H1 (cell line): Measurements from ENCODE around the gene LIG3. TPM values are rescaled to one million over a fixed set of nuclear protein-coding genes. Genes with fewer than 3 reads are reported as not detected.

Source experiments
- CTCF ChIA-PET: fragments of 300-600 bp; sonication (Branson Sonifier 250); formaldehyde crosslinking; loops from one replicate; lab custom pipeline; 2021; ENCODE audit not compliant: partially characterized antibody; lab: Charles Lee
- POLR2A ChIA-PET: fragments of 300-600 bp; sonication (Branson Sonifier 250); formaldehyde crosslinking; loops from one replicate; lab custom pipeline; 2021; ENCODE audit warnings: inconsistent platforms; ENCODE audit not compliant: partially characterized antibody; lab: Charles Lee
- DNase-seq, 2 experiments: peaks; one replicate each; pipeline versions ENCODE4 v3.0.0 to v3.0.0-alpha.2; 2010 to 2022; ENCODE audit warnings: low spot score in 2 of 2, low read depth in 1 of 2, mixed read lengths in 1 of 2
- FAIRE-seq: peaks from 2 replicates; lab custom pipeline; 2011; peaks lifted over from hg19 to GRCh38; lab: Jason Lieb, UNC
- H2AFZ ChIP-seq: 2 replicates; pipeline ENCODE4 v1.8.1; 2012; ENCODE audit warnings: low read length, inconsistent platforms
- H2AK5ac ChIP-seq: 2 replicates; pipeline ENCODE4 v1.6.1; 2013; ENCODE audit warnings: low read depth, low read length
- H2BK120ac ChIP-seq: replicated peaks from 2 replicates; pipeline ENCODE3; 2013; ENCODE audit warnings: low read depth, low read length, inconsistent platforms
- H2BK12ac ChIP-seq: 2 replicates; pipeline ENCODE4 v1.6.1; 2013; ENCODE audit warnings: low read depth, low read length
- H2BK15ac ChIP-seq: 2 replicates; pipeline ENCODE4 v1.6.1; 2013; ENCODE audit warnings: low read length
- H2BK20ac ChIP-seq: 2 replicates; pipeline ENCODE4 v1.6.1; 2013; ENCODE audit warnings: low read length
- H2BK5ac ChIP-seq: 2 replicates; pipeline ENCODE4 v1.6.1; 2013; ENCODE audit warnings: low read depth, low read length
- H3K14ac ChIP-seq: 2 replicates; pipeline ENCODE4 v1.6.1; 2013; ENCODE audit warnings: inconsistent platforms; ENCODE audit not compliant: insufficient read length
- H3K18ac ChIP-seq: 2 replicates; pipeline ENCODE4 v1.6.1; 2013; ENCODE audit warnings: low read length; ENCODE audit errors: extremely low read depth
- H3K23ac ChIP-seq: 2 replicates; pipeline ENCODE4 v1.6.1; 2013; ENCODE audit warnings: inconsistent platforms; ENCODE audit not compliant: insufficient read length
- H3K23me2 ChIP-seq: 2 replicates; pipeline ENCODE4 v1.6.1; 2013; ENCODE audit warnings: low read depth, low read length
- H3K27ac ChIP-seq: 2 replicates; pipeline ENCODE4 v1.6.1; 2011; ENCODE audit warnings: low read depth, low read length, inconsistent platforms
- H3K27me3 ChIP-seq, 4 experiments: replicated peaks in 1 of 4; 1 replicate in 1 of 4; 2 replicates in 3 of 4; pipeline versions ENCODE4 v1.6.1 to v1.8.1; 2011 to 2013; ENCODE audit warnings: low read length in 3 of 4, mild to moderate bottlenecking in 3 of 4, inconsistent platforms in 2 of 4, mixed read lengths in 2 of 4, moderate library complexity in 1 of 4; ENCODE audit not compliant: control insufficient read depth in 3 of 4, insufficient read depth in 3 of 4; ENCODE audit errors: extremely low read depth in 1 of 4
- H3K36me3 ChIP-seq, 4 experiments: 2 replicates each; pipeline versions ENCODE4 v1.6.1 to v1.8.1; 2011 to 2013; ENCODE audit warnings: mild to moderate bottlenecking in 4 of 4, low read length in 3 of 4, moderate library complexity in 2 of 4, control low read depth in 1 of 4, inconsistent platforms in 1 of 4; ENCODE audit not compliant: insufficient read depth in 4 of 4, control insufficient read depth in 2 of 4
- H3K4ac ChIP-seq: replicated peaks from 2 replicates; pipeline ENCODE3; 2013; ENCODE audit warnings: low read length, low read depth, mixed read lengths, inconsistent platforms; ENCODE audit not compliant: insufficient read length
- H3K4me1 ChIP-seq, 4 experiments: replicated peaks in 1 of 4; 1 replicate in 1 of 4; 2 replicates in 3 of 4; pipeline versions ENCODE4 v1.6.1 to v1.8.1; 2011 to 2013; ENCODE audit warnings: low read length in 3 of 4, inconsistent platforms in 2 of 4, mixed read lengths in 1 of 4; ENCODE audit not compliant: insufficient read depth in 4 of 4, control insufficient read depth in 3 of 4
- H3K4me2 ChIP-seq, 2 experiments: 2 replicates each; pipeline versions ENCODE4 v1.6.1 to v1.8.1; 2011 to 2013; ENCODE audit warnings: low read depth in 2 of 2, low read length in 2 of 2, control low read depth in 1 of 2, inconsistent platforms in 1 of 2, mild to moderate bottlenecking in 1 of 2; ENCODE audit not compliant: insufficient read depth in 1 of 2
- H3K4me3 ChIP-seq, 4 experiments: fragments of 200-600, 300-600 bp in 1 of 4; sonication (generic), shearing (Covaris generic), sonication (Bioruptor Twin) in 1 of 4; 2 replicates each; pipeline versions ENCODE4 v1.5.1 to v1.8.1; 2011 to 2016; ENCODE audit warnings: low read length in 4 of 4, low read depth in 3 of 4, control low read depth in 2 of 4, inconsistent platforms in 2 of 4, mild to moderate bottlenecking in 2 of 4, mixed read lengths in 1 of 4, moderate library complexity in 1 of 4; ENCODE audit not compliant: insufficient read depth in 2 of 4; ENCODE audit errors: extremely low read depth in 1 of 4
- H3K56ac ChIP-seq: replicated peaks from 2 replicates; pipeline ENCODE3; 2013; ENCODE audit warnings: low read depth, mild to moderate bottlenecking, mixed read lengths, low read length, inconsistent platforms; ENCODE audit not compliant: insufficient read length
- H3K79me1 ChIP-seq: 2 replicates; pipeline ENCODE4 v1.6.1; 2013; ENCODE audit warnings: low read depth, low read length, control low read depth
- H3K79me2 ChIP-seq, 2 experiments: 2 replicates each; pipeline versions ENCODE4 v1.6.1 to v1.8.1; 2012 to 2013; ENCODE audit warnings: low read length in 2 of 2, mild to moderate bottlenecking in 2 of 2, inconsistent platforms in 1 of 2; ENCODE audit not compliant: insufficient read depth in 2 of 2, control insufficient read depth in 1 of 2
- H3K9ac ChIP-seq, 4 experiments: replicated peaks in 1 of 4; 1 replicate in 1 of 4; 2 replicates in 3 of 4; pipeline versions ENCODE4 v1.6.1 to v1.8.1; 2011 to 2013; ENCODE audit warnings: low read depth in 3 of 4, low read length in 3 of 4, control low read depth in 2 of 4, mild to moderate bottlenecking in 2 of 4, moderate library complexity in 2 of 4, inconsistent platforms in 1 of 4; ENCODE audit errors: extremely low read depth in 1 of 4
- H3K9me3 ChIP-seq, 2 experiments: 2 replicates each; pipeline versions ENCODE4 v1.6.1 to v1.8.1; 2012 to 2013; ENCODE audit warnings: mild to moderate bottlenecking in 2 of 2, moderate library complexity in 2 of 2, control low read depth in 1 of 2, inconsistent platforms in 1 of 2, low read depth in 1 of 2, low read length in 1 of 2, mixed read lengths in 1 of 2; ENCODE audit not compliant: insufficient read depth in 2 of 2
- H4K20me1 ChIP-seq, 2 experiments: replicated peaks in 1 of 2; 2 replicates each; pipeline versions ENCODE3 to v1.8.1; 2011 to 2013; ENCODE audit warnings: inconsistent platforms in 2 of 2, low read length in 2 of 2, mild to moderate bottlenecking in 1 of 2; ENCODE audit not compliant: insufficient read depth in 2 of 2, control insufficient read depth in 1 of 2
- H4K5ac ChIP-seq: 2 replicates; pipeline ENCODE4 v1.6.1; 2013; ENCODE audit warnings: low read length, low read depth, mixed read lengths, inconsistent platforms; ENCODE audit not compliant: insufficient read length
- H4K8ac ChIP-seq: 2 replicates; pipeline ENCODE4 v1.8.0; 2013; ENCODE audit warnings: mild to moderate bottlenecking, moderate library complexity, low read length, inconsistent platforms; ENCODE audit not compliant: insufficient read depth; ENCODE audit errors: extremely low read depth
- H4K91ac ChIP-seq: replicated peaks from 2 replicates; pipeline ENCODE3; 2013; ENCODE audit warnings: low read length, mixed read lengths, inconsistent platforms; ENCODE audit not compliant: insufficient read length
- CHD1 ChIP-seq: IDR thresholded peaks from 2 replicates; pipeline ENCODE4 v1.6.1; 2012; ENCODE audit warnings: low read depth, low read length, improper control_type of control experiment
- GTF2F1 ChIP-seq: IDR thresholded peaks from 2 replicates; pipeline ENCODE4 v1.6.1; 2012; ENCODE audit warnings: low read depth, low read length, improper control_type of control experiment, borderline replicate concordance
- WGBS, 2 experiments: shearing (Covaris generic) in 1 of 2; methylation state at CpG; one replicate each; pipeline versions ENCODE4 v1.1.6 to v1.1.7; 2013 to 2015; ENCODE audit warnings: low lambda C conversion rate in 2 of 2, mixed read lengths in 2 of 2, inconsistent platforms in 1 of 2, low coverage in 1 of 2, missing lambda C conversion rate in 1 of 2; ENCODE audit not compliant: insufficient replicate concordance in 2 of 2, insufficient coverage in 1 of 2, insufficient read length in 1 of 2; ENCODE audit errors: extremely low coverage in 1 of 2, missing lambda C conversion rate in 1 of 2; 5-methylcytosine and 5-hydroxymethylcytosine counted together
- polyA plus RNA-seq, 7 experiments: library from polyadenylated mRNA; depleted of rRNA in 3 of 7; stranded (reverse) in 5 of 7; unstranded in 2 of 7; fragments of >200 nt in 5 of 7; fragments of 200-250 nt in 2 of 7; gene quantifications; 1 replicate in 5 of 7; 2 replicates in 1 of 7; 4 replicates in 1 of 7; pipeline versions ENCODE4 v1.2.1 to v1.2.3, GENCODE V29; 2011 to 2013; ENCODE audit warnings: missing spikeins in 2 of 7, mixed read lengths in 2 of 7
- total RNA-seq: library from RNA; stranded (reverse); fragmentation: NEBNext Ultra II Directional; extraction: Animal tissue kit (Norgen Biotek cat#: 25700); gene quantifications from 2 replicates; pipeline ENCODE4 v1.2.1, GENCODE V29; 2021

The LIG3 gene
- total and polyA plus RNA-seq, 2 of the 8 experiments (the other 6 are each of a cell fraction or from before 2014, with no cell fraction given): 63.6 to 89.3 TPM

- Histone ChIP-seq H3K4me3 (no peak overlapping the region), H4K5ac (no peak overlapping the region), H3K56ac (no peak overlapping the region), H3K18ac (no peak overlapping the region), H3K79me1 (no peaks in the 10 kb centered on the region), H3K4ac (no peak overlapping the region), H2BK15ac (no peak overlapping the region), H3K23ac (no peak overlapping the region), H3K4me1 (peaks cover 0 to 2% (median 0%) of the 10 kb centered on the region in 4 experiments; a peak in 1 of 7 replicates), H3K9me3 (no peaks in the 10 kb centered on the region), H3K14ac (no peak overlapping the region), H3K4me2 (no peak overlapping the region), H3K36me3 (peaks cover 0 to 10% (median 1%) of the 10 kb centered on the region in 4 experiments; a peak in 3 of 8 replicates), H4K91ac (no peak overlapping the region), H2AFZ (no peak overlapping the region), H4K8ac (no peak overlapping the region), H3K27me3 (no peaks in the 10 kb centered on the region), H3K9ac (no peak overlapping the region; a peak in 1 of 7 replicates), H2BK5ac (no peak overlapping the region), H2BK20ac (no peak overlapping the region), H2BK12ac (no peak overlapping the region), H4K20me1 (peaks cover 0 to 1% of the 10 kb centered on the region in 2 experiments), H2BK120ac (no peak overlapping the region), H3K23me2 (no peaks in the 10 kb centered on the region), H3K27ac (no peak overlapping the region), H2AK5ac (no peak overlapping the region), H3K79me2 (no peaks in the 10 kb centered on the region)
- FAIRE-seq (no peak), DNase-seq (no peak)
- WGBS, 2 experiments: 94% methylated on average over 2 of the region's 2 CpGs; no CpG with 5 or more reads in 1 of the 2 experiments
- POLR2A ChIA-PET: interaction anchor here (0.6 to 2.3 kb wide), 6 partner anchors 8 to 306 kb away, joined by 3 to 10 read pairs (median 4); no protein-coding TSS in a partner anchor
- CTCF ChIA-PET: interaction anchor here (1.1 to 1.8 kb wide), 4 partner anchors 22 to 443 kb away, joined by 3 to 5 read pairs (median 3); no protein-coding TSS in a partner anchor
- TF ChIP-seq CHD1: no peak
- no peak for TF ChIP-seq GTF2F1
Measured at GRCh38 chr17:35018814-35019213, 38.5 kb downstream of the LIG3 start.
